Activated CD8-positive, alpha-beta memory T cell treated with anti-CD3 and anti-CD28 coated beads, Interleukin-2, amount 50 U/mL, for 24 hours (primary cell): Measurements from ENCODE around the gene LPAR1.
"Not testable (repeated sequence)": the region's sequence is repeated elsewhere in the genome, so short reads cannot be mapped to it uniquely, and the experiment has no call there.

ENCODE experiments used
- DNase-seq: peaks from one replicate; pipeline ENCODE4 v3.0.0-alpha.2; 2020; ENCODE audit errors: extremely low read depth

The LPAR1 gene

GRCh38 chr9:111038331-111039230 is at the start of gene LPAR1:
Gene LPAR1 (minus strand): TSS chr9:111038470. CDS start chr9:110972117, 66,353 bp downstream.
- DNase-seq, result no peak

- no peak for DNase-seq
Observed at GRCh38 chr9:111078391-111079038, 40.2 kb upstream of the LPAR1 start.

- DNase-seq, result no peak
Observed at GRCh38 chr9:111076519-111076918, 38.2 kb upstream of the LPAR1 start.

- no peak for DNase-seq
Observed at GRCh38 chr9:111076042-111076441, 37.8 kb upstream of the LPAR1 start.

GRCh38 chr9:111074395-111074794 is 36.1 kb upstream of the LPAR1 start:
- DNase-seq, result no peak

GRCh38 chr9:111069183-111069582 is 30.9 kb upstream of the LPAR1 start:
- DNase-seq, result no peak

GRCh38 chr9:111068771-111069170 is 30.5 kb upstream of the LPAR1 start:
- no peak for DNase-seq

- DNase-seq, result no peak
Observed at GRCh38 chr9:111068383-111068730, 30.1 kb upstream of the LPAR1 start.

GRCh38 chr9:111066468-111066867 is 28.2 kb upstream of the LPAR1 start:
- DNase-seq, result no peak

GRCh38 chr9:111065414-111065813 is 27.1 kb upstream of the LPAR1 start:
- DNase-seq, result no peak

GRCh38 chr9:111064160-111064837 is 26.0 kb upstream of the LPAR1 start:
- no peak for DNase-seq

- DNase-seq, result no peak
Observed at GRCh38 chr9:111063332-111063731, 25.1 kb upstream of the LPAR1 start.

- no peak for DNase-seq
Observed at GRCh38 chr9:111058166-111058565, 19.9 kb upstream of the LPAR1 start.

GRCh38 chr9:111056538-111056937 is 18.3 kb upstream of the LPAR1 start:
- no peak for DNase-seq

- DNase-seq, result no peak
Observed at GRCh38 chr9:111052791-111053190, 14.5 kb upstream of the LPAR1 start.

- no peak for DNase-seq
Observed at GRCh38 chr9:111051400-111051799, 13.1 kb upstream of the LPAR1 start.

GRCh38 chr9:111050819-111051218 is 12.5 kb upstream of the LPAR1 start:
- DNase-seq, result no peak

GRCh38 chr9:111047287-111047686 is 9.0 kb upstream of the LPAR1 start:
- not testable (repeated sequence) for DNase-seq

GRCh38 chr9:111041902-111042301 is 3.6 kb upstream of the LPAR1 start:
- DNase-seq, result no peak

GRCh38 chr9:111040494-111040893 is 2.2 kb upstream of the LPAR1 start:
- no peak for DNase-seq

- DNase-seq, result no peak
Observed at GRCh38 chr9:111039231-111039906, 1.1 kb upstream of the LPAR1 start.

- DNase-seq, result no peak
Observed at GRCh38 chr9:111037708-111038330, 451 bp downstream of the LPAR1 start.
